Measurements from ENCODE around the gene ATXN7L3.

ATXN7L3 gene

GRCh38 chr17:44199553-44200477 lies at the start of gene ATXN7L3:
Gene ATXN7L3, minus strand, starts transcription at chr17:44199884. Its CDS starts 1,814 bp downstream, at chr17:44198070.
- Histone ChIP-seq H3K4me3 (ENCODE audit: low read length) (peak within 1 kb of the TSS; percentile 86), H3K4me1 (ENCODE audit: low read length) (peaks cover 12% of the 10 kb centered on the region), H3K27ac (ENCODE audit: low read length) (peak within 1 kb of the TSS; percentile 72), H3K9me3 (replicated peaks; ENCODE audit: insufficient read depth, low read length) (no peaks in the 10 kb centered on the region), H3K27me3 (replicated peaks; ENCODE audit: insufficient read depth, low read length) (no peaks in the 10 kb centered on the region), H4K20me1 (ENCODE audit: insufficient read depth, low read length) (no peaks in the 10 kb centered on the region), H3F3A (ENCODE audit: insufficient read depth, low read length) (peaks cover 53% of the 10 kb centered on the region), H3K36me3 (replicated peaks; ENCODE audit: insufficient read depth, low read length) (no peaks in the 10 kb centered on the region; the same call in 1 of the 2 replicates), H3K9ac (ENCODE audit: low read length) (peak within 1 kb of the TSS; percentile 82), H3K9me2 (replicated peaks; ENCODE audit: insufficient read depth, low read length) (no peaks in the 10 kb centered on the region), H3K79me2 (ENCODE audit: low read length) (peaks cover 40% of the 10 kb centered on the region), H3K4me2 (ENCODE audit: low read depth, low read length) (peak within 1 kb of the TSS; percentile 96), H2AFZ (ENCODE audit: low read length) (peak within 1 kb of the TSS; percentile 31)
- peak; percentile 97 for DNase-seq
- TF ChIP-seq EZH2 (optimal IDR thresholded peaks at IDR 0.05; ENCODE audit: low read depth, low read length) (no peak), EZH2phosphoT487 (IDR thresholded peaks at IDR 0.05; ENCODE audit: low read length) (no peak), CTCF (IDR thresholded peaks at IDR 0.05; ENCODE audit: low read length) (no peak)

- TF ChIP-seq EZH2phosphoT487 (IDR thresholded peaks at IDR 0.05; ENCODE audit: low read length) (no peak), EZH2 (optimal IDR thresholded peaks at IDR 0.05; ENCODE audit: low read depth, low read length) (no peak), CTCF (IDR thresholded peaks at IDR 0.05; ENCODE audit: low read length) (no peak)
- H3K36me3 ChIP-seq (replicated peaks; ENCODE audit: insufficient read depth, low read length): no peaks in the 10 kb centered on the region
Measured at GRCh38 chr17:44247876-44248736, 48.4 kb upstream of the ATXN7L3 start.

GRCh38 chr17:44247440-44247841 lies 47.8 kb upstream of the ATXN7L3 start:
- Histone ChIP-seq H3F3A (ENCODE audit: insufficient read depth, low read length) (no peaks in the 10 kb centered on the region), H3K4me2 (ENCODE audit: low read depth, low read length) (no peak overlapping the region), H3K9me2 (replicated peaks; ENCODE audit: insufficient read depth, low read length) (no peaks in the 10 kb centered on the region), H3K9ac (ENCODE audit: low read length) (no peak overlapping the region), H3K79me2 (ENCODE audit: low read length) (no peaks in the 10 kb centered on the region), H4K20me1 (ENCODE audit: insufficient read depth, low read length) (no peaks in the 10 kb centered on the region), H3K4me3 (ENCODE audit: low read length) (no peak overlapping the region), H3K27ac (ENCODE audit: low read length) (no peak overlapping the region), H3K9me3 (replicated peaks; ENCODE audit: insufficient read depth, low read length) (no peaks in the 10 kb centered on the region), H3K27me3 (replicated peaks; ENCODE audit: insufficient read depth, low read length) (no peaks in the 10 kb centered on the region), H3K36me3 (replicated peaks; ENCODE audit: insufficient read depth, low read length) (no peaks in the 10 kb centered on the region), H3K4me1 (ENCODE audit: low read length) (no peaks in the 10 kb centered on the region; the same call in 1 of the 2 replicates), H2AFZ (ENCODE audit: low read length) (no peak overlapping the region)
- no peak for DNase-seq
- no peak for TF ChIP-seq EZH2phosphoT487 (IDR thresholded peaks at IDR 0.05; ENCODE audit: low read length)
- TF ChIP-seq EZH2 (optimal IDR thresholded peaks at IDR 0.05; ENCODE audit: low read depth, low read length): no peak
- no peak for TF ChIP-seq CTCF (IDR thresholded peaks at IDR 0.05; ENCODE audit: low read length)

More at GRCh38 chr17:44247876-44248736, 48.4 kb upstream of the ATXN7L3 start:
- Histone ChIP-seq H3K9ac (ENCODE audit: low read length) (no peak overlapping the region), H3K4me1 (ENCODE audit: low read length) (no peaks in the 10 kb centered on the region; the same call in 1 of the 2 replicates), H2AFZ (ENCODE audit: low read length) (no peak overlapping the region), H3K27ac (ENCODE audit: low read length) (no peak overlapping the region), H3K4me3 (ENCODE audit: low read length) (no peak overlapping the region), H4K20me1 (ENCODE audit: insufficient read depth, low read length) (no peaks in the 10 kb centered on the region), H3K9me2 (replicated peaks; ENCODE audit: insufficient read depth, low read length) (no peaks in the 10 kb centered on the region), H3K27me3 (replicated peaks; ENCODE audit: insufficient read depth, low read length) (no peaks in the 10 kb centered on the region), H3K4me2 (ENCODE audit: low read depth, low read length) (no peak overlapping the region), H3K9me3 (replicated peaks; ENCODE audit: insufficient read depth, low read length) (no peaks in the 10 kb centered on the region), H3K79me2 (ENCODE audit: low read length) (no peaks in the 10 kb centered on the region), H3F3A (ENCODE audit: insufficient read depth, low read length) (no peaks in the 10 kb centered on the region)
- no peak for DNase-seq

Measured in MM.1S (cell line).